Non-pigmented ciliary epithelial cell (primary cell): Measurements from ENCODE around the gene ITGBL1.

ENCODE experiments used
- DNase-seq: peaks from one replicate; pipeline ENCODE4 v3.0.0-alpha.2; 2010; ENCODE audit warnings: low read depth

The ITGBL1 gene

GRCh38 chr13:101565317-101565716, 112.8 kb downstream of the ITGBL1 start:
- no peak for DNase-seq

GRCh38 chr13:101567841-101568240, 115.4 kb downstream of the ITGBL1 start:
- no peak for DNase-seq

- DNase-seq = no peak
Observed at GRCh38 chr13:101569807-101570206, 117.3 kb downstream of the ITGBL1 start.

- DNase-seq = peak; percentile 26
Observed at GRCh38 chr13:101570410-101570809, 117.9 kb downstream of the ITGBL1 start.

GRCh38 chr13:101572456-101572855, 120.0 kb downstream of the ITGBL1 start:
- no peak for DNase-seq

- no peak for DNase-seq
Observed at GRCh38 chr13:101575581-101575980, 123.1 kb downstream of the ITGBL1 start.

- peak; percentile 36 for DNase-seq
Observed at GRCh38 chr13:101576455-101576854, 124.0 kb downstream of the ITGBL1 start.

GRCh38 chr13:101576977-101577376, 124.5 kb downstream of the ITGBL1 start:
- no peak for DNase-seq

- peak; percentile 43 for DNase-seq
Observed at GRCh38 chr13:101579281-101579802, 126.9 kb downstream of the ITGBL1 start.

GRCh38 chr13:101584331-101584730, 131.9 kb downstream of the ITGBL1 start:
- no peak for DNase-seq

GRCh38 chr13:101590479-101590878, 138.0 kb downstream of the ITGBL1 start:
- no peak for DNase-seq

- no peak for DNase-seq
Observed at GRCh38 chr13:101594936-101595335, 142.5 kb downstream of the ITGBL1 start.

- no peak for DNase-seq
Observed at GRCh38 chr13:101596803-101597202, 144.3 kb downstream of the ITGBL1 start.

- no peak for DNase-seq
Observed at GRCh38 chr13:101611491-101612475, 159.3 kb downstream of the ITGBL1 start.

GRCh38 chr13:101612735-101613134, 160.3 kb downstream of the ITGBL1 start:
- no peak for DNase-seq

- DNase-seq = no peak
Observed at GRCh38 chr13:101614491-101614890, 162.0 kb downstream of the ITGBL1 start.

GRCh38 chr13:101618440-101619187, 166.1 kb downstream of the ITGBL1 start:
- no peak for DNase-seq

GRCh38 chr13:101621099-101621498, 168.6 kb downstream of the ITGBL1 start:
- no peak for DNase-seq

GRCh38 chr13:101623470-101624209, 171.2 kb downstream of the ITGBL1 start:
- no peak for DNase-seq

GRCh38 chr13:101624210-101624922, 171.9 kb downstream of the ITGBL1 start:
- DNase-seq = no peak

GRCh38 chr13:101624981-101625380, 172.5 kb downstream of the ITGBL1 start:
- no peak for DNase-seq
